Adipocyte (in vitro differentiated cells): ENCODE measurements around the gene MYB.
A peak's percentile ranks its signal among the peaks of the same experiment; 100 is the strongest.

Experiments
- DNase-seq: peaks from one replicate; pipeline ENCODE4 v3.0.0-alpha.2; 2015; ENCODE audit warnings: low read depth
- H3K27me3 ChIP-seq: replicated peaks from 2 replicates; pipeline ENCODE4 v1.7.0; 2013; ENCODE audit warnings: mild to moderate bottlenecking, low read length, moderate library complexity; ENCODE audit not compliant: control insufficient read depth, insufficient read depth
- H3K36me3 ChIP-seq: 2 replicates; pipeline ENCODE4 v1.7.0; 2013; ENCODE audit warnings: low read length, mild to moderate bottlenecking, moderate library complexity; ENCODE audit not compliant: control insufficient read depth, insufficient read depth, severe bottlenecking
- H3K4me1 ChIP-seq: 2 replicates; pipeline ENCODE4 v1.7.0; 2013; ENCODE audit warnings: mild to moderate bottlenecking, low read length, moderate library complexity; ENCODE audit not compliant: control insufficient read depth, insufficient read depth
- H3K4me3 ChIP-seq: 2 replicates; pipeline ENCODE4 v1.7.0; 2013; ENCODE audit warnings: mild to moderate bottlenecking, low read length, moderate library complexity
- H3K9ac ChIP-seq: 2 replicates; pipeline ENCODE4 v1.7.0; 2013; ENCODE audit warnings: mild to moderate bottlenecking, low read length, moderate library complexity
- H3K9me3 ChIP-seq: 2 replicates; pipeline ENCODE4 v1.7.0; 2013; ENCODE audit warnings: mild to moderate bottlenecking, low read length, moderate library complexity; ENCODE audit not compliant: control insufficient read depth

The MYB gene

DNA sequence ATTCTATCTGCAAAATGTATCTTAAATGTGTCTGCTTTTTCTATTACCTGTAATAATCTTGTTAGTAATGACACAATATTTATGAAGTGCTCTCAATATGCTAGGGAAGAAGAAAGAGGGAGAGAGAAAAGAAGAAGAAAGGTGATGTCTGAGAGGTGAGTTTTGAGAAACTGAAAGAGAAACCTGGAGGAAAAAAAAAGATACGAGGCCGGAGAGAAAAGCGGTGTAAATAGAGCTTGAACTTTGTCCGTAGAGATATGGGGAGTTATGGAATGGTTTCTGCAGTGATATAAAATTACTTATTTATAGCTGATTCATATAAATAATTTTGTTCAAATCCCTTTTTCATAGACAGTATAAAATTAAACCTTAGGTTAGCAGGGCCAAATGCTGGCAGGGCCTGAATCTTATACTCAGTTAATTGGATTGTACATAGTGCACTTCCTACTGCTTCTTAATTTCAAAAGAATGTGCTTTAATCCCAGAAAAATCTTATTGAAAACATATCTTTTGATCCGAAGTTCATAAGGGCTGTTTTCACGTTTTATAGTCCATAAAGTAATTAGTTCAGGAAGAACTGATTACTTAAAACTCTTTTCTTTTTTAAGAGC is 43.0 kb downstream of the MYB start:
- H3K27me3 ChIP-seq: no peaks in the 10 kb centered on the region
- H3K9ac ChIP-seq: no peak overlapping the region
- DNase-seq: no peak
- no peaks in the 10 kb centered on the region for H3K36me3 ChIP-seq
- H3K4me3 ChIP-seq: no peak overlapping the region
- H3K9me3 ChIP-seq: no peaks in the 10 kb centered on the region
- no peaks in the 10 kb centered on the region for H3K4me1 ChIP-seq

DNA sequence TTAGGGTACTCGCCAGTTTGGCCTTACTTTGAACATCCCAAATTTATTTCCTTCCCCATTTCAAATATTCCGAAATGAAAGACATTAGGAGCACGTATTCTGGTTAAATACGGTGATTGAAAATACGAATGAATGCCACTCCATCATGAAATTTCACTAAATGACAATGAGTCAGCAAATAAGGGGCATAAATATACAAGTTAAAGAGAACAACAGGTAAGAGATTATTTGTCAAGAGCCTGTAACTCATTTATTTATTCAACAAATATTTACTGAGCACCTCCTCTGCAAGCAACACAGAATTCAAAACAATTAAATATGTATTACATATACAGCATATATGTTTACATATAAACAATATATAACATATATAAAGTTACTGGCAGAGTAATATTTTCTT is 44.8 kb downstream of the MYB start:
- Histone ChIP-seq H3K27me3 (no peaks in the 10 kb centered on the region), H3K4me1 (peaks cover 1% of the 10 kb centered on the region), H3K9ac (no peak overlapping the region), H3K36me3 (no peaks in the 10 kb centered on the region), H3K4me3 (no peak overlapping the region), H3K9me3 (no peaks in the 10 kb centered on the region)
- no peak for DNase-seq

DNA sequence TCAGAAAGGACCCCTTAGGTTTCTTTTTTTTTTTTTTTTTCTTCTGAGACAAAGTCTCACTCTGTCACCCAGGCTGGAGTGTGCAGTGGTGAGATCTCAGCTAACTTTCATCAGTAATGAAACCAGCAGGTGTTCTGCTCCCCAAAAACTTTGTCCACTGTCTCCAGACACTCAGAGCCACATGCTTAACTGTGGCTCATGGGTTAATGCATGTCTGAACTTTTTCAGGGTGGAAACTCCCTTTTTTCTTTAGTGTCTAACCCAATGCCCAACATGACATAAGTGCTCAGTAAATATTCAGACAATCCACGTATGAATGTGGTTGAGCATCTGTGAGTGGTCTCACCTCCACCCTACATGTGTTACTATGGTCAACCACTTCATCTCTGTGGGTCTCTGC is 45.4 kb downstream of the MYB start:
- Histone ChIP-seq H3K36me3 (no peaks in the 10 kb centered on the region), H3K27me3 (no peaks in the 10 kb centered on the region)
- DNase-seq: no peak

DNA sequence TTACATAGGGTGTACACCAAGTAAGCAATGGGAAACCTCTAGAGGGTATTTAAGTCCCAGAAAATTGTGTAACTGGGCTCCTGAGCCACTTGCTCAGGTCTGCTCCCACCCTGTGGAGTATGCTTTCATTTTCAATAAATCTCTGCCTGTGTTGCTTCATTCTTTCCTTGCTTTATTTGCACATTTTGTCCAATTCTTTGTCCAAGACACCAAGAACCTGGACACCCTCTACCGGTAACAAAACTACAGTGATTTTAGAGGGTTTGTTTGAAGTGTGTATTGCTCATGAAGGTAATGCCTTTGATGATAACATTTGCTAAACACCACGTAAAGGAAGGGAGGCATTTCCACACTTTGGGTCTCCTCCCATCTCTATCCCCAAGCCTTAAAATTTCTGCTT is 46.2 kb downstream of the MYB start:
- DNase-seq: no peak
- Histone ChIP-seq H3K9me3 (no peaks in the 10 kb centered on the region), H3K27me3 (no peaks in the 10 kb centered on the region), H3K4me3 (no peak overlapping the region), H3K9ac (no peak overlapping the region), H3K4me1 (peaks cover 5% of the 10 kb centered on the region), H3K36me3 (no peaks in the 10 kb centered on the region)

More for the DNA sequence above, 45.4 kb downstream of the MYB start:
- no peak overlapping the region for H3K4me3 ChIP-seq
- H3K4me1 ChIP-seq: peaks cover 5% of the 10 kb centered on the region
- no peak overlapping the region for H3K9ac ChIP-seq
- H3K9me3 ChIP-seq: no peaks in the 10 kb centered on the region

DNA sequence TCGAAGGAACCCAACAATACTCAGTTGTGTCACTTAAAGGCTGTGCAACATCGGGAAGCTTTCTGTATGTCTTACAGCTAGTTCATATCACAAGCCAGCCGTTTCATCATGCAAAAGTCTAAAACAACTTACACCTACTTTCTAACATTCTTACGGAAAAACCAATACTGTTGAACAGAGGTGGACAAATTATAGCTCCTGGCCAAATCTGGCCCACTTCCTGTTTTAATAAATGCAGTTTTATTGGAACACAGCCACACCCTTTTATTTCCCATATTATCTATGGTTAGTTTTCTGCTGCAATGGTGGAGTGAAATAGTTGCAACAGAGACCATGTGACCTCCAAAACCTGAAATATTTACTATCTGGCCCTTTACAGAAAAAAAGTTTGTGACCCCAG is 46.6 kb downstream of the MYB start:
- H3K9ac ChIP-seq: no peak overlapping the region
- peaks cover 5% of the 10 kb centered on the region for H3K4me1 ChIP-seq
- no peaks in the 10 kb centered on the region for H3K27me3 ChIP-seq
- no peak overlapping the region for H3K4me3 ChIP-seq
- no peaks in the 10 kb centered on the region for H3K36me3 ChIP-seq
- DNase-seq: no peak
- H3K9me3 ChIP-seq: no peaks in the 10 kb centered on the region

DNA sequence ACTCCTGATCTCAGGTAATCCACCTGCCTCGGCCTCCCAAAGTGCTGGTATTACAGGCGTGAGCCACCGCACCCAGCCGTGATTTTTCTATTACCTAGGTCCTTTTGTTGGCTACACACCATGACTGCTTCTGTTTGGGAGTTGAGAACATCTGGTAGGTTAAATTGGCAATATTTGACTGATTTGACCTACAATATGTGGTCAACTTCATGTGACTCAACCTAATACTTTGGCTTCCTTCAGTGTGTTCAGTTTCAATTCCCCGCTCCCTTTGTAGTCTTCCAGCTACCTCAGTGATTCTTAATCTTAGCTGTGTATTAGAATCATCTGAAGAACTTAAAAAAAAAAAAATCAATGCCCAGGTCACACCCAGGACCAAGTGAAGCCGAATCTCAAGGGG is 47.4 kb downstream of the MYB start:
- H3K4me1 ChIP-seq: peaks cover 5% of the 10 kb centered on the region
- H3K36me3 ChIP-seq: no peaks in the 10 kb centered on the region
- H3K27me3 ChIP-seq: no peaks in the 10 kb centered on the region
- no peak overlapping the region for H3K9ac ChIP-seq
- no peak overlapping the region for H3K4me3 ChIP-seq
- DNase-seq: no peak
- no peaks in the 10 kb centered on the region for H3K9me3 ChIP-seq

DNA sequence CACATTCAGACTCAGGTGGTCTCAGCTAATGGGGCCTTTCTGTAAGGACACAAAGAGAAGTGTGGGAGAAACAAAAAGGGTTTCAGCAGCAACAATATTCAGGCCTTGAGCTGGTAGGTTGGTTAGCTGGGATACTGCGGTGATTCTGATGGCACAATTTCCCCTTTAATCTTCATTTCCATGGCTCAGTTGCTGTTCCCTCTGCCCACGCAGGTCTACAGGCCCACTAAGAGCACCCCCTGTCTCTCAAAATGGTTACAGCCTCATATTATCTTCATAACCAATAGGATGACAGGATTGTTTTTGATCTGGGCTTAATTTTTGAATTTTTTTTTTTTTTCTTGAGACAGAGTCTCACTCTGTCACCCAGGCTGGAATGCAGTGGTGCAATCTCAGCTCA is 48.9 kb downstream of the MYB start:
- DNase-seq: no peak
- Histone ChIP-seq H3K9ac (no peak overlapping the region), H3K4me3 (no peak overlapping the region), H3K9me3 (no peaks in the 10 kb centered on the region), H3K36me3 (no peaks in the 10 kb centered on the region), H3K27me3 (no peaks in the 10 kb centered on the region), H3K4me1 (peaks cover 5% of the 10 kb centered on the region)

DNA sequence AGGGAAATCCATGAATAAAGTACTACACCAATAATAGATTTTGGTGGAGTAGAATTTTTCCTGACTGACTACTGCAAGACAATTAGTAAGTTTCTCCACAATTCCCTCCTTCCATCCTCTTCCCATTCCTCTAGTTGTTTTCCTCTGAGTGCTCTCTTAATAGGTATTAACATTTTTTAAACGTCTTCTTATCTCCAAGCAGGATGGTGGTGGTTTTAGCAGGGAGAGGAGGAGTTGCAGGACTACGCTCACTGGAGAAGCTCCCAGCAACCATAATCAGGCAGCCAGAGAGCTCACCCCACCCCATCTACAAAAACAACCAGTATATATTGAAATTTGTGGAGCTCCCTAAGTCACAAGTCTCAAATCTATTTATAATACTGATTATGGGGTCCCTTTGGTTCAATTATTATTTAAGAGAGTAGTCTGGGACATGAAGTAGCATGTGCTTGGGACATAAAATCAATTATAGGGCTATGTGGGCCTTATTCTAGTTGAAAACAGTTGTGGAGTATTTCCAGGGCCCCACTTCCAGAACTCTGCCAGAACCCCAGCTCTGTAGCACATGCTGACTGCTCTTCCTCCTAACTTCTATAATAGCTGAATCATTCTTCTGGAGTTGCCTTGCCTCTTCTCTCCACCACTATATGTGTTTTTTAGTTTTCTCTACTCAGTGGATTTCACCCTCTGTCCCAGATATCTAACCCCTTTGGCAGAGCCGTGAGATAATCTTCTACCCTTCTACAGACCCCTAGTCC is 49.8 kb downstream of the MYB start:
- H3K27me3 ChIP-seq: no peaks in the 10 kb centered on the region
- no peaks in the 10 kb centered on the region for H3K9me3 ChIP-seq
- no peak overlapping the region for H3K4me3 ChIP-seq
- no peak overlapping the region for H3K9ac ChIP-seq
- H3K36me3 ChIP-seq: no peaks in the 10 kb centered on the region
- peaks cover 5% of the 10 kb centered on the region for H3K4me1 ChIP-seq
- peak; percentile 8 for DNase-seq

DNA sequence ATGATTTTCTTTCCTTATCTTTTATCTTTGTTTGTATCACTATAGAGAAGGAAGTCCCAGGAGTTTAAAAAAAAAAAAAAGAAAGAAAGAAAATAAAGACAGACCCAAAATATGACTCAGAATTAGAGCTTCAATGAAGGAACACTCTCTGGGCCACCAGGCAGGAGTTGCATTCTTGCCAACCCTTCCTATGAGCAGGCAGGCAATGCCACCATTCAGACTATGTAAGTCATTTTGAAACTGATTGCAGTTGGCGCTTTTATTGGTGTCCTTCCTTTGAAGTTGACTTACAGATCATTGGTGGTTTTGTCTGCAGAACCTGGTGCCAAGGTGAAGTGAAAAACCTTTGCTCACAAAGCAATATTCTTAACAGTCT is 50.3 kb downstream of the MYB start:
- no peak overlapping the region for H3K9ac ChIP-seq
- H3K4me1 ChIP-seq: peaks cover 5% of the 10 kb centered on the region
- no peaks in the 10 kb centered on the region for H3K9me3 ChIP-seq
- DNase-seq: peak; percentile 19
- H3K36me3 ChIP-seq: no peaks in the 10 kb centered on the region
- H3K4me3 ChIP-seq: no peak overlapping the region
- H3K27me3 ChIP-seq: peaks cover 4% of the 10 kb centered on the region

DNA sequence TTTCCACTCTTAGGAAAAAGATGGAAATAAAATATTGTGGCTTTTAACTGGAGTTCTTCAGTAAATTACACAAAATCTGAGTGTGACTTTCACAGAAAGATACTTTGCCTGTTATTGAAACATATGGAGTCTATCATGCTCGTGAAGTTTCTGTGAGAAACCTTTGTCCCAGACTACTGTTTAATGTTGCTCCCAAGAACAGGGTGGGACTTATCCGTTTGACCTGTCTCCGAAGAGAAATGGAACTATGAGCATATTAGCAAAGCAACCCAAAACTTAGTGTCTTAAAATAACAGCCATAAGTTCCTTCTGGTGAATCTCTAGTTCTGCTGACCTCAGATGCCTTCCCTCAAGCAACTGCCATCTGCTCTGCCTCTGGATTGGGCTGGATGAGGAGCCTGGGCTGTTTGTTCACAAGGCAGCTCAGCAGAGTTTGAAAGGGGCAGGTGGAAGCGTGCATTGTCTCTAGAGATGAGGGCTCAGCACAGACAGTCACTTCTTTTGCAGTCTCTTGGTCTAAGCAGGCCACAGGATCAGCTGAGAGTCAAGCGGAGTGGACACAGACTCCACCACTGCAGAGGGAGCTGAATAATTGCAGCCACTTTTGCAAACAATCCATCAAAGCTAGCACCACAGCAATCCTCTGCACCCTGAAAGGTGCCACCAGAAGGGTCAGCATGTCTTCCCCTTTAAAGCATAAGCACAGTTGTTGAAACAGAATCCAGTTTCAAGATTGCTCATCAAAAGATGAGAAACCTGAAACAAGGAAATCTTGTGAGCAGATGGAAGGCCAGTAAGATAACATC is 52.8 kb downstream of the MYB start:
- Histone ChIP-seq H3K4me1 (peaks cover 5% of the 10 kb centered on the region), H3K36me3 (no peaks in the 10 kb centered on the region)
- no peak for DNase-seq

DNA sequence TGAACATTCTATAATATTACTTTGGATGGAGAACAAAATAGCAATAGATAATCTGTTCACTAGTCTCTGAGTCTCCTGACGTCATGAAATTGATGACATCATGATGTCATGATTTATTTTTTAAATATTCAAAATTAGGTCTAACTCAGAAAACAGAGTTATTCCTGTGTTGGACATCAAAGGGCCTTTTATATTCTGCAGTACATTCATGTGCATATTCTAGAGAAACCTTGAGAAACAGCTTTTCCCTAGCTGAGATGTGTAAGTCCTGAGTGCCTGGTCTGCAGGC is 53.3 kb downstream of the MYB start:
- H3K4me1 ChIP-seq: peaks cover 5% of the 10 kb centered on the region
- H3K27me3 ChIP-seq: peaks cover 5% of the 10 kb centered on the region
- H3K9ac ChIP-seq: no peak overlapping the region
- H3K4me3 ChIP-seq: no peak overlapping the region
- H3K9me3 ChIP-seq: no peaks in the 10 kb centered on the region
- H3K36me3 ChIP-seq: no peaks in the 10 kb centered on the region
- no peak for DNase-seq

More for the DNA sequence above, 52.8 kb downstream of the MYB start:
- H3K27me3 ChIP-seq: peaks cover 5% of the 10 kb centered on the region
- no peaks in the 10 kb centered on the region for H3K9me3 ChIP-seq
- no peak overlapping the region for H3K4me3 ChIP-seq
- no peak overlapping the region for H3K9ac ChIP-seq
